ENCODE measurements around the gene CARD18.

The CARD18 gene, protein sequence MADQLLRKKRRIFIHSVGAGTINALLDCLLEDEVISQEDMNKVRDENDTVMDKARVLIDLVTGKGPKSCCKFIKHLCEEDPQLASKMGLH

DNA sequence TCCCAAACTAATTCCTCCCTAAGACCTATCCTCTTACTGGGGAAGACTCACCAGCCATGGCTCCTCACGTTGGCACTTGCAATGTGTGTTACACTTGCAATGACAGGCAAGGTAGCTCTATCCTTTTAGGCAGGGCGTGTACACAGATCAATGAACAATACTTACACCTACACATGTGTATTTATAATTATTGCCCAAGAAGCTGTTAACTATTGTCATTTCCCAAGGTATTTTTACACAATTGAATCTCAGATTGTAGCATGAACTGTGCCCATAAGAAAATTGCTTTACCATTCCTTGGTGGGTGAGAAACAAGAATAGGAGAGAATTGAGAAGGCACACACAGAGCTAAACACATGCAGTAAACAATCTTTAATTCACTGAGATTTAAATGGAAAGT is at the start of gene CARD18:
Gene CARD18 (minus strand): TSS at position 101 of the 400 bp plus-strand sequence. CDS start 43 bp downstream, at position 58.
- no peak for DNase-seq

- DNase-seq: no peak
These were observed 44.4 kb upstream of the CARD18 start for GRCh38 chr11:105183987-105184386.

DNA sequence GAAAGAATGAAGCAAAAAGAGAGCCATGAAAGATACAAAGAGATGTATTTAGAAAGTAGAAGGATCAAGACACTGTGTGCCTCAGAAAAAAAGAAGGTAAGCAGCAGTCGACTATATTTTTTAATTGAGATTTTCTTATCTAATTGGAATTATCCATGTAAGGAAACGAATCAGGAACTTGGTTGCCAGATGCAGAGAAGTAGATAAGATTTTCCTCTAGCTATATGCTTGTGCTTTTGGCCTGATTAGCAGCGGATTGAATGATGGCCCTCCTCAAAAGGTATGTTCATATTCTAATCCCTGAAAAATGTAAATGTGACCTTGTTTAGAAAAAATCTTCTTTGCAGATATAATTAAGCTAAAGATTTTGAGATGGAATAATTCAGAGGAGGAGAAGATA is 43.9 kb upstream of the CARD18 start:
- DNase-seq: no peak

DNA sequence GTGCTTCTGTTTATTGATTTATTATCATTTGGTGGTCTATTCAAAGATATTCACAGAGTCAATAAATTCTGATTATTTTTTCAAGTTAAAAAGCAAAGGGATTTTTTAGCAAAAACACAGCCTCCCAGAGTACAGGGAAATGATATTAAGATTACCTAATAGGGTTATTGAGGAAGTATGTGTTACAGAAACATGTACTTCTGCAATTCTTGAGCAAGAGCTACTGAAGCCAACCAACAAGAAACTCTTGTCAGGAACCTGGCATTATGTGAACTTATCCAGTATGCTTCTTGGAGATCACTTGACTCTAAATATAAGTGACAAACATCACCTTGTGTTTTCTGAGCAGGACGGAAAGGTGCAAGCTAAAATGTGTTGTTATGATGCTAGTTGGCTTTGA is 42.0 kb upstream of the CARD18 start:
- no peak for DNase-seq

GRCh38 chr11:105181100-105181499 is 41.5 kb upstream of the CARD18 start:
- DNase-seq: no peak

GRCh38 chr11:105179542-105180278 is 40.1 kb upstream of the CARD18 start:
- DNase-seq: no peak

DNA sequence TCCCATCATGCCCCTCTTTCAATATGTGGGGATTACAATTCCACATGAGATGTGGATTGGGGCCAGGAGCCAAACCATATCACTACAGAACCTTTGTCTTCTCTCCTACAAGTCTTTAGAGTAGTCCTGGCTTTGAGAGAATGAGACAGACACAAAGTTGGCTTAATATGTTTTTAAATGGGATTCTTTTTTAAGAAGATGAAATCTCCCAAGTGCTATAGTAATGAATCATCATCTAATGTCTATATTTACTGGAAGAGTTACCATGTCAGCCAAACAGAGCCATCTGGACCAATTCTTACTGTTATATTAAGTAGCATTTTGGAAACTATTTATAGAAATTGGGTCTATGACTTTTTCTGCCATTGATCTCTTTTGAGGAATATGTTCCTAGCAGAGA is 38.1 kb upstream of the CARD18 start:
- DNase-seq: no peak

DNA sequence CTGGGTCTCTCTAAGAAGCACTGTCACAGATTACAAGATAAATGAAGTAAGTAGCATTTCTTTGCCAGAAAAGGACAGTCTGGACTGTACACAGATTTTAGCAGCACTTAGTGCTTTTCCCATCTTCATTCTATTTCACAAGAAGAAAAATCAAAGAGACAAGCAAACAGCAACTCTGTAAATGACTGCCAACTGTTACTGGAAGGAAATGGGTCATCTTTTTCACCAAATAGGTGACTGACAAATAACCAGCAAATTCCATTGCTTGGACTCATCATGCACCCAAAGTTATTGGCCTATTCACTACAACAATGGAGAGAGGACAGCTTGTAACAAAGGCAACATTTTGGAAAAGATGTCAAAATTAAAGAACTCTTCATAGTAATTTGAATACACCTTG is 28.9 kb upstream of the CARD18 start:
- DNase-seq: no peak

DNA sequence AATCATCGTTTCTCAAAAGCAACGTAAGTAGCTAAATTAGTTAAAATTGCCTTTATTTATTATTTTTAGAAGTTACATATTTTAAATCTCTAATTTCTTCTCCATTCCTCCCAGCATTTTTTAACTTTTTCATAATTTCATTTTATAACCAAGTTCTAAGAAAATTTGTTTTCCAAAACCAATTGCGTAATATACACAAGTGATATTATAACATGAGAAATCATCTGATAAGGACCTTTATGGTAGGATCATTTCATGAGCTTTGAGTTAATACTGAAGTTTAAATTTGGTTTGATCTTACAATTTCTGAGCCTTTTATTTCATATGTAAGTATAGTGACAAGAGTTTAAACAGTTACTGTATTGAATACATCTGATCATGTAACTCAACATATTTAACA is 27.7 kb upstream of the CARD18 start:
- no peak for DNase-seq

DNA sequence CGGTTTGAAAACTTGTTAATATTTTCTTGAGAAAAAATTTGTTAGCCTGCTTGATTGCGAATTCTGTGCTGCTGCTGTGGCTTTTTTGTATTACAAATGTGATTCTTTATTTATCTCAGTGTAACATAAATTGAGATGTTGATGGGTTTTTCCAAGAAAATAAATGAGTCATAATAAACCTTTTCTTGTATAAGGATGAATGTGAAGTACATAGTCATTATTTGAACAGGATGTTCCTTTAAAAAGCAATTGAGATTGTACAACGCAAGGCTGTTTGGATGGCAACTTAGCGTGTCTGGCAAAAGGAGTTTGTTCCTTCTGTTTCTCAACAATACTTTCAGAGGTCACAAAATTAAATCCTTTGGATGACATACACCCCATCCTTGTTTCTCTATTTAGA is 24.6 kb upstream of the CARD18 start:
- DNase-seq: no peak

- DNase-seq: no peak
These were observed 22.9 kb upstream of the CARD18 start for GRCh38 chr11:105162506-105162905.

DNA sequence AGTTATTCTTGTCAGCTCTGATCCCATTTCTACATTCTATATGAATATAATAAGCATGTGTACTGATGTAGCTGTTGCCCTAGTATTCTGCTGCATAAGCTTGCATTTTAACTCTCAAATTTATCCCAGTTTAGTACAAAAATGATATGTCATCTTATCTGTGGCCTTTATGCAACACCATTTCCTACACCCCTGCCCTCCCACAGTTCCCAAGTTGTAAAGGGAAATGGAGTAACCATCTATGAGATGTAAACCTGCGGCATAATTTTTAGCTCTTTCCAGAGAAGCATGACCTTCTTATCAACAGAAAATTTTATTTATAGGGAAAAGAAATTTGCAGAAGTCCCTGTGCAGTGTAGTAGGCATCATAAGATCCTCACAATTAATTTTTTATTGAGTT is 18.9 kb upstream of the CARD18 start:
- DNase-seq: no peak

- DNase-seq: no peak
These were observed 17.2 kb upstream of the CARD18 start for GRCh38 chr11:105156720-105157119.

DNA sequence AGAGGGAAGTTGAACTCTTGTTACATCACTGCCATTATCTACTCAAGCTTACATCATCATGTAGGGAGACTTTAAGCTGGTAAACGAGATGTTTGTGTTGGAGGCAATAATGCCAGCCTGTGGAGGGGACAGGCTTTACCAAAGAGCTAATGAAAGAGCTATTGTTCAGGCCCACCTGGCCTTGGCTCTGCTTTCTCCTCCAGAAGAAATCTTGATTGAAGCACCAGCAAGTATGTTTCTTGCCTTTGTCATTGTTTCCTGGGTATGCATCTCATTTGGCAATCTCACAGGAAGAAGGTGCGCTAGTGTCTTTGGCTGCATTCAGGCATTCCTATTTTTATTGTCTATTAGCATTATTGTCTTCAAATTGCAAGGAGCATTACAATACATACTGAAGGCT is 16.7 kb upstream of the CARD18 start:
- no peak for DNase-seq

DNA sequence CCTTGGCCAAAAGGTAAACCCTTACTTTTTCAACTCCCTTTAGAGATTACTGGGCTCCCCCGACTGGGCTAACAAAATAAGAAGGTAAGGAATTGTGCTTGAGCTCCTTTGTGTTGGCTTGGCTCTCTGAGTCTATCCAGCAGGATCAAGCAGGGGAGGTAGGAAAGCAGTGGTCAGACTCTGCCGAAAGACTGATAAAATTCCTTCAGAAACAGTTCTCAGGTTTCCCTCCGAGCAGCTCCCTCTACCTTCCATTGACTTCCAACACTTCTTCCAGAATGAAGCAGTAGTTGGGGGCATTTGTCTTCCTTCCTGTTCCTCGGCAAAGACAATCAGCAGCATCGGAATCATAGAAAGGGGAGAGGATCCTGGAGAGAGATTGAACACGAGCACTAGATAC is 16.1 kb upstream of the CARD18 start:
- no peak for DNase-seq

DNA sequence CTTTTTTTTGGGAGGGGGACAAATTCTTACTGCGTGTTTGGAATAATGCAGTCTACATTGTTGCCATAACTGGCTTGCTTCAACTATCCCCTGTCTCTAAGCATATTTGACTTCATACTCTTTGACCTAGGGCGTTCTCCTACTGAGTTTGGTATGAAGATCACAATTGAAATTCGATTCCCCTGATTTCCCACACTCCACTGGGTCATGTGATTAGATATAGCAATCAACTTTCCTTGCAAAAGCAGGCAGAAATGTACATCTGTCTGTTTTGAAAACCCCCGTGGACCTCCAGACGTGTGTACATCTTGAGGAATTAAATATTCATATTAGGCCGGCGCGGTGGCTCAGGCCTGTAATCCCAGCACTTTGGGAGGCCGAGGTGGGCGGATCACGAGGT is 13.8 kb upstream of the CARD18 start:
- DNase-seq: no peak

GRCh38 chr11:105152560-105152959 is 13.0 kb upstream of the CARD18 start:
- DNase-seq: no peak

DNA sequence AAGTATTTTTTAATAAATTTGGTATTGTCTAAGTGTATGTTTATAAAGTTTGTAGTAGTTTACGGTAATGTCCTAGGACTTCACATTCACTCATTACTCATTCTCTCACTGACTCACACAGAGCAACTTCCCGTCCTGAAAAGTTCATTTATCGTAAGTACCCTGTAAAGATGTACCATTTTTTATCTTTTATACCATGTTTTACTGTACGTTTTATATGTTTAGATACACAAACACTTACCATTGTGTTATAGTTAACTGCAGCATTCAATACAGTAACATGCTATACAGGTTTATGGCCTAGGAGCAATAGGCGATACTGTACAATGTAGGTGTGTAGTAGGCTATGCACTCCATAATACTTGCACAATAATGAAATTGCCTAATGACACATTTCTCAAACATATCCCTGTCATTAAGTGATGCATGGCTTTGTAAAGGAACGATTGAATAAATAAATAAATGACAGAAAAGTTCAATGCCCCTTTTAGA is 12.5 kb upstream of the CARD18 start:
- DNase-seq: no peak

DNA sequence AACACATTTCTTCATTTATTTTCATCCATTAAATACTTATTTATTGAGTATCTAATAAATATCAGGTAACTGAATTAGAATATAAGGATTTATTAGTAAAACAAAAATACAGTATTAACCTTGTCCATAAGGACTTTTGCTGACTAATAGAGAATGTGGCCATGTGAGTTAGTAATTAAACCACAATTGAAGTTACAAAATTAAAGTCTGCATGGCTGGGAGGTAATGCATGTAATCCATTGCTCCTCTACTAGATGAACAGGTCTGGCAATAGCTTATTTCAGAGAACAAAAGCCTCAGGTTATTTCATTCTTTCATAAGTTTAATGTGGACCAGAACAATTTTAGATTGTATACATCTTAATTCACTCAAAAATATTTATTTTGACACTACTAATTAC is 9.9 kb upstream of the CARD18 start:
- DNase-seq: no peak

- no peak for DNase-seq
These were observed 8.7 kb upstream of the CARD18 start for GRCh38 chr11:105148241-105148640.

- no peak for DNase-seq
These were observed 5.3 kb upstream of the CARD18 start for GRCh38 chr11:105144887-105145286.

- DNase-seq: no peak
These were observed 2.6 kb upstream of the CARD18 start for GRCh38 chr11:105142167-105142566.

DNA sequence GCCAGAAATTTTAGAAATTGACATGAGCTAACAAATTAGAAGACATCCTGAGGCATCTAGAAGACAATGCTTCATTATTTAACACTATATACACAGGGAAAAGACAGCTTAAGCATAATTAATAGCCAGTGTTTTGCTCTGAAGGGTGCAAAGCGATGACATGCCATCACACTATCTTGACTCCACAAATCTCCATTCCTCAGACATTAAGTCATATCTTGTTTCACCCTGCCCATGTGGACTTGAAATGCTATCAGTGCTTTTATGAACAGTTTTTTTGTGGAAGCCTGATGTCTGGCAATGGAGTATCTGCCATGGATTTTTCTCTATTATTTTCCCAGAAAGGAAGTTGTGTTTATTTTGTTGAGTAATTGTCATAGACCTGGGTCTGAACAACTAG is 2.3 kb downstream of the CARD18 start:
- no peak for DNase-seq

- no peak for DNase-seq
These were observed 3.7 kb downstream of the CARD18 start for GRCh38 chr11:105135883-105136282.
